GM12872 (cell line): ENCODE measurements around the gene IFITM5.

ENCODE experiments used
- TF ChIP-seq, protein P1 (sequence below): IDR thresholded peaks from 3 replicates; pipeline ENCODE4 v1.5.1; 2011; ENCODE audit warnings: low read depth, mild to moderate bottlenecking, low read length, moderate library complexity; ENCODE audit not compliant: insufficient read depth

The IFITM5 gene

DNA sequence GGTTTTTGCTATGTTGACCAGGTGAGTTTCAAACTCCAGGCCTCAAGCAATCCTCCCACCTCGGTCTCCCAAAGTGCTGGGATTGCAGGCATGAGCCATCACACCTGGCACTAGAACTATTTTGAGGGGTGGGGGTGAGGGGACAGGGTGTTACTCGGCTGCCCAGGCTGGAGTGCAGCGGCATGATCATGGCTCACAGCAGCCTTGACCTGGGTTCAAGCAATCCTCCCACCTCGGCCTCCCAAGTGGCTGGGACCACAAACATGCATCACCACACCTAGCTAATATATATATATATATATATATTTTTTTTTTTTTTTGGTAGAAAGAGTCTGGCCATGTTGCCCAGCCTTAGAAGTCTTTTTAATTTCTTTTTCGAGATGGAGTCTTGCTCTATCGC is 38.4 kb upstream of the IFITM5 start:
- TF ChIP-seq, protein P1, sequence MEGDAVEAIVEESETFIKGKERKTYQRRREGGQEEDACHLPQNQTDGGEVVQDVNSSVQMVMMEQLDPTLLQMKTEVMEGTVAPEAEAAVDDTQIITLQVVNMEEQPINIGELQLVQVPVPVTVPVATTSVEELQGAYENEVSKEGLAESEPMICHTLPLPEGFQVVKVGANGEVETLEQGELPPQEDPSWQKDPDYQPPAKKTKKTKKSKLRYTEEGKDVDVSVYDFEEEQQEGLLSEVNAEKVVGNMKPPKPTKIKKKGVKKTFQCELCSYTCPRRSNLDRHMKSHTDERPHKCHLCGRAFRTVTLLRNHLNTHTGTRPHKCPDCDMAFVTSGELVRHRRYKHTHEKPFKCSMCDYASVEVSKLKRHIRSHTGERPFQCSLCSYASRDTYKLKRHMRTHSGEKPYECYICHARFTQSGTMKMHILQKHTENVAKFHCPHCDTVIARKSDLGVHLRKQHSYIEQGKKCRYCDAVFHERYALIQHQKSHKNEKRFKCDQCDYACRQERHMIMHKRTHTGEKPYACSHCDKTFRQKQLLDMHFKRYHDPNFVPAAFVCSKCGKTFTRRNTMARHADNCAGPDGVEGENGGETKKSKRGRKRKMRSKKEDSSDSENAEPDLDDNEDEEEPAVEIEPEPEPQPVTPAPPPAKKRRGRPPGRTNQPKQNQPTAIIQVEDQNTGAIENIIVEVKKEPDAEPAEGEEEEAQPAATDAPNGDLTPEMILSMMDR, result no peak

DNA sequence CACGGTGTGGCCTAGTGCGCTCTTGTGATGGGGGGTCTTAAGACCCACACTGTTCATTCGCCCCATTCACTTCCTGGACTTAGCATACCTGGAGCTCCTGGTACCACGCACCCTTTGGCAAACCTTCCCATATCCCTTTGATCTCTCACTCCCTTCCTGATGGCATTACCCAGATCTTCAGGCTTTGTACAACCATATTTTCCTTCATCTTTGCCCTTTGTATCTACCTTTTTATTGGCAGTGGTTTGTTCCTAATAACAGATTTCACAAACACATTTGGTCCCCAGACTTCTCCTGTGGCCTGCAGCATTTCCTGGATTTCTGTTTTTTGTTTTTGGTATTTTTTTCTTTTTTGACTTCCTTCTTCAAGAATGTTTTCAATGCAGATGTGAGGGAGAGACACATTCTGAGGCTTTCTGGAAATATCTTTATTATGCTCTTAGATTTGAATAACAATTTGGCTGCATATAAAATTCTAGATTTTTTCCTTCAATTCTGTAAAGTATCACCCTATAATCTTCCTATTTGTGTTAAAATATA is 37.4 kb upstream of the IFITM5 start:
- TF ChIP-seq, protein P1, result no peak

DNA sequence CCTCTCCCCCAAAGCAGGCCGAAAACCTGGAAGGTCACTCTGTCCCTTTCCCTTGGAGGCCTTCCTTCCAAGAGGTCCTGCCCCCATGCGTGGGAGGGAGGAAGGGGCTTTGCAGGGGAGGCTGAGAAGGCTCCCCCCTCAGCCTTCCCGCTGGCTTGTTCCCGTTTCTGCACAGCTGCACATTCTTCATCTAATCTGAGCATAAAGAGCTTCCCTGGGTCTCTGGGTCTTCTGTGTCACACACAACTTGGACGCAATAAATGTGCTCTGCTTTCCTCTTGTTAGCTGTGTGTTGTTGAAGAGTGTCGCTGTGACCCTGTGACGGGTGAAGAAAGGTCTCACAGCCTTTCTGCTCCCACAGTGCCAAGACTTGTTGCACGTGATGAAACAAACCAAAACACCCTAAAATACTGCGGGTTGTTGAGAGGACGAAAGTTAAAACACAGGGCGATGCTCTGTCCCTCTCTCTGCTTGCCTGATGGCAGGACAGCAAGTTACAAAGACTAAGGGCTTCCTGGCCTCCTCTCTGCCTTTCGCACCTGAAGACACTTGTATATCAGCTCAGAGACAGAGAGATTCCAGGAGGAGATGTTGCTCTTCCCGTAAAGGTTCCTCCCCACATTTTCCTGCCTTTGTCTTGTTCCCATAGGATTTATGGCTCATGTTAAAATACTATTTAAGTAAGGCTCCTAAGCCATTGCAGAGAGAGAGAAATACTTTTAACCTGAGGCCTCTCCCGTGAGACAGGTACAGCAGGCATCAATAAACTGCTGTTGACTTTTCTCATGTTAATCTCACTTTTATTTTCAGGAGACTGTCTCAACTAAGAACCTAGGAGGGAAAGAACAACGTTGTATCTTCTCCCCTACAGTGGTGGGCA is 36.7 kb upstream of the IFITM5 start:
- TF ChIP-seq, protein P1, result no peak

DNA sequence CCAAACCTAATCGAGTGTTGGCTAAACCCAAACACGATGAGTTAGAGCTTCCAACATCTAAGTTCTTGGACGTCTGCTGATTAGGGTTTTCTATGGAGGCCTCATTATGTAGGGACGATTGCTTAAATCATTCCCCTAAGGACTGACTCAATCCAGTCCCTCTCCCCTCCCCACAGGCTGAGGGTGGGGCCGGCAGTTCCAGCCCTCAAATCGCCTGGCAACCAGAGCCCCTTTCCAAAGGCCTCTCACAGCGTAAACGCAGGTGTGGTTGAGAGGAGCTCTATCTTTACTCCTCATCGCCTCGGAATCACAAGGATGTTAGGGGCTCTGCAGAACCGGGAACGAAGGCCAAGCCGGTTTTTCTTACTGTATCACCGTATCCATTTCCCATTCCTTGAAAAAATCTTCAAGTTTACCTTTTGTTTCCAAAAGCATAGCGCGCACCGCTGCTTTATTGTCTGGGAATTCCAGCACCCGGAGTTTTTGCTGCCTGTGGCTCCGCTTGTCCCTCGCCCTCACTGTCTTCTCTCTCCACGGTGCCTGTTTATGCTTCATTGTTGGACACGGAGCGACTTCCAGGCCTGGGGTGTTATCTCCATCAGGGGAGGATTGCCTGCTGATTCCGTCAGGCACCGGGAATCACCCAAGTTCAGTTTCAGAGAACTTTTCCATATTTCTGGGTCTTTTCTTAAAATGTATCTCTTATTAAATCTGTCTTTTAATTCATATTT is 35.1 kb upstream of the IFITM5 start:
- TF ChIP-seq, protein P1, result no peak

DNA sequence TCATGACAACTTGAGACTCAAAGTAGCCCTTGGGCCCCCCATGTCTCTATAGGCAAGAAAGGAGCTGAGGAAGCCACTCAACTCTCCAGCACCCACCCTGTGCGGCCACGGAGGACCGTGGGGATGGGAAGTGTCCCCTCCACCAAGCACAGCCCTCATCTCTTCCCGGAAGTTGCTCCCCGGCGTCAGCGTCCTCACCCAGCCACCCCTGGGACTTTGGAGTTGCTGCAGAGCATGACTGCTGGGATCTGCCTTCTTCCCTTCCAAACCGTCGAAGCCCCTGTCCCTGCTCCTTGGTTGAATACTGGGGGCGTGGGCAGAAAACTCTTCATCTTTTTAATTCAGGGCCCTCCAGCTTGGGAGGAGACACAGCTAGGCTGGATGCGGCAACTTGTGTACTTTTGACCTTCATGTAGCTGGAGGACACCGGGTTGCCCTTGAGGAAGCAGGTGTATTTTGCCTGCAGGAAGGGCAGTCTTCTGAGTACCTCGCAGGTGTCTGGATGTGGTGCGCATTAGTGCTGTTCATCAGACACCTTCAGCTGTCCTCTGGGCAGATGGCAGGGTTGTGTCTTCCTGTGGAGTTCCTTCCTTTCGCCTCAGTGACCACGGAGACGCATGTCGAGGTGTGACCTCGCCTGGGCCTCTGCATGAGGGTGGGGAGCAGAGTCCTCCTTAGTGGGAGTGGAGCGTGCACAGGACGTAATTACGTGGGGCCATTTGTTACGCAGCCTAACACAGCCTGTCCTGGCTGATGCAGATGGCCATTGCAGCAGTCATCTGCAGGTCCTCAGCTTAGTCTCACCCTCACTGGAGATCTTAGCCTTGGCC is 33.5 kb upstream of the IFITM5 start:
- TF ChIP-seq, protein P1, result no peak

DNA sequence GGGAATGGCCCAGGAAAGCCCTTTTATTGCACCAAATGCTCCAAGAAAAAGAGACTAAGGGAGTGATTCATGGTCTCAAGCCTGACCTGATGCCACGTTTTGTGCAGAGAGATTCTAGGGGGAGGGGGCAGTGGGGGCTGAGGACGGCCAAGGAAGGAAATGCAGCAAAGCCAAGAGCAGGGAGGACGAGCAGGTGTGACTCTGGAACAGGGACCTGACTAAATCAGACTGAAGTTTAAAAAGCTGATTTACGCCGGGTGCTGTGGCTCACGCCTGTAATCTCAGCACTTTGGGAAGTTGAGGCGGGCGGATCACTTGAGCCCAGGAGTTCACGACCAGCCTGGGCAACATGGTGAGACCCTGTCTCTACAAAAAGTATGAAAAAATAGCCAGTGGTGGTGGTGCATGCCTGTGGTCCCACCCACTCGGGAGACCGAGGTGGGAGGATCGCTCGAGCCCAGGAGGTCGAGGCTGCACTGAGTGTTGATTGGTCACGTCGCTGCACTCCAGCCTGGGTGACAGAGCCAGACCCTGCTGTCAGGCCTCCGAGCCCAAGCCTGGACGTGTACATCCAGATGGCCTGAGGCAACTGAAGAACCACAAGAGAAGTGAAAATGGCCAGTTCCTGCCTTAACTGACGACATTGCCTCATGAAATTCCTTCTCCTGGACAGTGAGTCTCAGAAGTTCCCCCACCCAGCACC is 32.2 kb upstream of the IFITM5 start:
- TF ChIP-seq, protein P1, result no peak
